Upper lobe of right lung (tissue), 1 donor: ENCODE results near the gene FYTTD1. TPM values are rescaled to one million over a fixed set of nuclear protein-coding genes. Genes with fewer than 3 reads are reported as not detected.

Experiments used
- ATAC-seq: fragments of 200-7000 bp; cut with Tn5 transposase; one replicate; pipeline ENCODE4 v1.9.1; 2020; ENCODE audit warnings: mild to moderate bottlenecking, moderate library complexity
- DNase-seq: peaks from one replicate; pipeline ENCODE4 v3.0.0-alpha.2; 2020
- H3K27ac ChIP-seq: fragments of 200-600 bp; one replicate; pipeline ENCODE4 v1.8.0; 2022
- H3K27me3 ChIP-seq: fragments of 200-600 bp; one replicate; pipeline ENCODE4 v1.8.0; 2022; ENCODE audit warnings: mild to moderate bottlenecking
- H3K36me3 ChIP-seq: fragments of 200-600 bp; one replicate; pipeline ENCODE4 v1.8.0; 2022
- H3K4me1 ChIP-seq: fragments of 200-600 bp; one replicate; pipeline ENCODE4 v1.8.0; 2022
- H3K4me3 ChIP-seq: fragments of 200-600 bp; one replicate; pipeline ENCODE4 v1.8.0; 2022; ENCODE audit warnings: mild to moderate bottlenecking
- H3K9me3 ChIP-seq: fragments of 200-600 bp; one replicate; pipeline ENCODE4 v1.8.0; 2022
- CTCF ChIP-seq: fragments of 200-600 bp; IDR thresholded peaks from one replicate; pipeline ENCODE4 v1.8.0; 2022; ENCODE audit warnings: antibody characterized with exemption
- intact Hi-C: fragments of 100-400 bp; cut with DNase I; formaldehyde crosslinking; loops from one replicate; pipeline ENCODE4 v1.11.0; 2022
- total RNA-seq: library from RNA; stranded (reverse); fragmentation: NEBNext Ultra II Directional; extraction: Animal tissue kit (Norgen Biotek cat#: 25700); gene quantifications from one replicate; pipeline ENCODE4 v1.2.1, GENCODE V29; 2021
- donor health status: DM: no; HTN: yes; CAD: no; lungs with severe emphysema.

Gene FYTTD1
- total RNA-seq, 1 donor from 2014 or later = 46.8 TPM

- H3K4me1 ChIP-seq = peaks cover 13% of the 10 kb centered on the region
- intact Hi-C loops = no loop called here
- no peak overlapping the region for H3K27ac ChIP-seq
- H3K9me3 ChIP-seq = no peaks in the 10 kb centered on the region
- no peaks in the 10 kb centered on the region for H3K27me3 ChIP-seq
- no peak for TF ChIP-seq CTCF
- ATAC-seq (peak; percentile 4), DNase-seq (no peak)
- H3K36me3 ChIP-seq = no peaks in the 10 kb centered on the region
- H3K4me3 ChIP-seq = no peak overlapping the region
These were observed 2.9 kb upstream of the FYTTD1 start for GRCh38 chr3:197746801-197747237.

GRCh38 chr3:197748597-197749314 is 927 bp upstream of the FYTTD1 start:
- no peak for DNase-seq
- intact Hi-C loops = no loop called here
- no peak for ATAC-seq
- Histone ChIP-seq H3K36me3 (no peaks in the 10 kb centered on the region), H3K4me3 (peak overlapping the region; percentile 88), H3K27me3 (no peaks in the 10 kb centered on the region), H3K9me3 (no peaks in the 10 kb centered on the region), H3K27ac (peak overlapping the region; percentile 89), H3K4me1 (peaks cover 27% of the 10 kb centered on the region)
- no peak for TF ChIP-seq CTCF

GRCh38 chr3:197749315-197749600 is 425 bp upstream of the FYTTD1 start:
- Histone ChIP-seq H3K36me3 (no peaks in the 10 kb centered on the region), H3K4me3 (peak overlapping the region; percentile 88), H3K4me1 (peaks cover 27% of the 10 kb centered on the region), H3K27me3 (no peaks in the 10 kb centered on the region), H3K27ac (peak overlapping the region; percentile 89), H3K9me3 (no peaks in the 10 kb centered on the region)
- intact Hi-C loops = no loop called here
- ATAC-seq = peak; percentile 18
- no peak for DNase-seq
- no peak for TF ChIP-seq CTCF

GRCh38 chr3:197750396-197750831 is 731 bp downstream of the FYTTD1 start:
- intact Hi-C loops = no loop called here
- H3K36me3 ChIP-seq = no peaks in the 10 kb centered on the region
- H3K9me3 ChIP-seq = no peaks in the 10 kb centered on the region
- no peaks in the 10 kb centered on the region for H3K27me3 ChIP-seq
- peaks cover 27% of the 10 kb centered on the region for H3K4me1 ChIP-seq
- peak; percentile 5 for TF ChIP-seq CTCF
- peak overlapping the region; percentile 88 for H3K4me3 ChIP-seq
- peak; percentile 77 for ATAC-seq
- peak; percentile 85 for DNase-seq
- H3K27ac ChIP-seq = peak overlapping the region; percentile 89

- Histone ChIP-seq H3K27ac (peak overlapping the region; percentile 89), H3K9me3 (no peaks in the 10 kb centered on the region), H3K36me3 (no peaks in the 10 kb centered on the region), H3K4me1 (peaks cover 27% of the 10 kb centered on the region), H3K27me3 (no peaks in the 10 kb centered on the region), H3K4me3 (peak overlapping the region; percentile 88)
- no peak for ATAC-seq
- intact Hi-C loops = no loop called here
- DNase-seq = peak; percentile 73
- no peak for TF ChIP-seq CTCF
These were observed 1.4 kb downstream of the FYTTD1 start for GRCh38 chr3:197750858-197751737.
